NCI-H82 (cell line): ENCODE results near the gene PLCB1.
A peak's percentile ranks its signal among the peaks of the same experiment; 100 is the strongest.

Experiments used
- DNase-seq: peaks from one replicate; lab custom pipeline; 2025; lab: John Stamatoyannopoulos, UW

The PLCB1 gene

DNA sequence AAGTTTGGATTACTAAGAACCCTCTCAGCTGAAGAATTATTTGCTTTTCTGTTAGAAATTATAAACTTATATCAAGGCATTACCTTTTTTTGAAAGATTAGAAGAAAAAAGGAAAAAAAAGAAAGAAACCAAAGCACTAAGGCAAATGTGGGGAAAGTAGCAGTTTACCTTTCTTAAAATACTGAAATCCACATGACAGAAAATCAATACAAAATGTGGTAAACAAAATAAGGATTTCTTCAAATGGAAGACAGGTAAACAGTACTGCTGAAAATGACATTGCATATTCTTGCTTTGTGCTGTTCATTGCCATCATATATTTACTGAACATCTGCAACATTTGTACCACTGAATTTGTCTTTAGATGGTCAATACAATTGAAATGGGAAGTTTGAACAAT, 525.6 kb downstream of the PLCB1 start:
- DNase-seq = no peak

DNA sequence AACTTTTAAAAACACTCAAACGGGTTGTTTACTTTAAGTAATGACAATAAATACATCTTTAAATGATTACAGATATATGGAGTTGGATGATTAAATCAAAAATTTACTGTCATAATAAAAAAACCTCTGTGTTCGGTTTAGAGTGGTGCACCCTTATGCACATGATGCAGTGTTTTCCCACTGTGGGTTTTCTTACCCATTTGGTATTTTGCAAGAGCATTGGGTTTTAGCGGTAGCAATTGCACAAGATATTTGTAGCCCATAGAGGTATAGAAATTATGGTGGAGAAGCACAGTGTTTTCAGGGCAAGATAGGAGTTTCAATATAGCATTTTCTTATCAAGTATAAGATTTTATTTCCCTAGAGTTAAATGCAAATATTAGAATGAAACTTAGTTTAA, 526.0 kb downstream of the PLCB1 start:
- no peak for DNase-seq

DNA sequence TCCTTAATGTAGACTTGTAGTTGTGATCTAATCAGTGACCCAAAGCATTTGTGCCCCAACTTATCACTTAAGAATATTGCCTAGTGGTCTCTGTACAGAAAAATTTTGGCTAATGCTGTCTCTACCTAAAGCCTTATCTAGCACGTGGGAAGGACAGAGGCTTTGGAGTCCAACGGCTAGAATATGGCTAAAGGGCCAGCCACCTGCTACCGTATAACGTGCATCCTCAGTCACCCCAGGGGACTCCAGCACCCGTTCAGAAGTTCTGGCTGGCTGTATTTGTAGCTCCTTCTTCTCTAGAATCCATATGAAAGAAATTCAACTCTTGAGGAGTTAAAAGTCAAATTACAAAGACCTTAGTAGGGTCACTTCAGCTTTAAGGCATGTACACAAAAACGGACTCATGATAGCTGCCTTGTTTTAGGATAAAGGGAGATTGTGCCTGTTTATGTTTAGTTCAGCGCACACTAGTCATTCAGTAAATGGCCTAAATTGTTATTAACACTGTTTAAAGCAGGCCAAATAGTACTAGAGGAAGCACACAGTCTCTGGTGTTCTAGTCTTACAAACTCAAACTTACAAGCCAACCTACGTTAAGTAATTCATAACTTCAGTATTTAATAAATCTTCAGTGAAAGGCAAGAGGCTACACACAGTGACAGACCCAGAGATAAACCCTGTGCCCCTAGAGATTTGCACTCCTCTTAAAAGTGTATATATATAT, 529.3 kb downstream of the PLCB1 start:
- peak; percentile 44 for DNase-seq

DNA sequence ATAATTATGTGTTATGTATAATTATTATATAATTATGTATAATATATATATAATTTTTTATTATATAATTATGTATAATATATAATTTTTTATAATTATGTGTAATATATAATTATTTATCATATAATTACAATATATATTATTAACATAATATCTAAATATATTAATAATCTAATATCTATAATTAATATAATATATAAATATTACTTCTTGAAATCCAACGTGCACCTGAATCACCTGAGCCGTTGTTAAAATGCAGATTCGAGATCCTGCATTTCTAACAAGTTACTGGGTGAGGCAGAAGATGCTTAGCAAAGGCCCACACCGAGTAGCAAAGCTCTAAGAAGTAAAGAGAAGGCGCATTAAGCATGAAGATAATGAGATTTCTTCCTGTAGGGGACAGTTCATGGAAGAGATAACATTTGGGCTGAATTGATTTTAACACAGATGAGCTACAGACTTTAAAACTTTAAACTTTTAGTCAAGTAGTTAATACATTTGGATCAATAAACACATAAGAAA, 530.4 kb downstream of the PLCB1 start:
- DNase-seq = peak; percentile 86

DNA sequence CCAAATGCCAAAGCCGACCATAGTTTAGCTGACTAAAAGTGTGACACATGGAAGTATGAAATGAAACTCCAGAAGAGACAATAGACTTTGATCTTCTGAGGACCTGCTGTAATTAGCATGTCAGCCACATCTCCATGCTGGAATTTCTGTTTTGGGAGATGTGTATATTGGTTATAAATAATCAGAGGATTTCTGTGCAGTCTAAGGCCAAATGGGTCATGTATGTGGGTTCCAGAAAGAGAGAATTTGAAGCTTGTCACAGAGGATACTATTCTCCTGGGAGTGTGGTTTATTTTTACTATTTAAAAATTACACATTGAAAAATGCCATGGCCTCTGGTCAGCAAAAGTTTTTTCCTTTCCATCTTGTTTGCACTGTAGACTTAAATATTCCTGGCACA, 531.4 kb downstream of the PLCB1 start:
- no peak for DNase-seq

DNA sequence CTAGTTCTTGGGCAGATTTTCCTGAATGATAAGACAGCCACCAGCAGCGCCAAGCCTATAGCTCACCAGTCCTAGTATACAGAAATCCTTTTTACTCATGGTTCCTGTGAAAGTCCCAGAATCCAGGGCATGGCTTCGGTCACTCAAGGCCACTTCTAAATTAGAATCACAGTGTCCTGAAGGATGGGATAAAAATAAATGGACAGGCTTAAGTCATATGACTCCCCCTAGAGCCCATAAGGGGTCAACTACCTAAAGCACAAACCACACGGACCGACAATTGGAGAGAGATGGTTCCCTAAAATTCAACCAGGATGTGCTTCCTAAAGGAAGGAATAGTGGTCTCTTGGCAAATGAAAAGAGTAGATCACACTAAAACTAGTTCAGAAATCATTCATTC, 532.7 kb downstream of the PLCB1 start:
- DNase-seq = no peak

DNA sequence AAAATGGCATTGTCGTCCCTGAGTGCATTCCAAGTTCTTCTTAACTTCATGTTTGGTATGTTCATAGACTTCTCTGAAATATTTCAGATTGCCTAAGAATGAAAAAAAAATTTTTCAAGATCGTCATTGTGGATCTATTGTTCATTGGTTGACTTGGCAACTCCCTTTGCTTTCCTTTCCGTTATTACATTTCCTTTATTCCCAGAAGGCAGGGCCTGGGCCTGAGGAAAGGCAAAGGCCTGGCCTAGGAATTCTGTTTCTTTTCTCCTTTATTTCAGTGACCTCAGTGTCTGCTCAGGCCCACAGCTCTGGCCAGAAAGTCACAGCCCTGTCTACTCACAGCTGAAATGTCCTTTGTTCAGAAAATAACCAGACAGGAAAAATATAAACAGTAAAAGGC, 535.2 kb downstream of the PLCB1 start:
- DNase-seq = no peak

DNA sequence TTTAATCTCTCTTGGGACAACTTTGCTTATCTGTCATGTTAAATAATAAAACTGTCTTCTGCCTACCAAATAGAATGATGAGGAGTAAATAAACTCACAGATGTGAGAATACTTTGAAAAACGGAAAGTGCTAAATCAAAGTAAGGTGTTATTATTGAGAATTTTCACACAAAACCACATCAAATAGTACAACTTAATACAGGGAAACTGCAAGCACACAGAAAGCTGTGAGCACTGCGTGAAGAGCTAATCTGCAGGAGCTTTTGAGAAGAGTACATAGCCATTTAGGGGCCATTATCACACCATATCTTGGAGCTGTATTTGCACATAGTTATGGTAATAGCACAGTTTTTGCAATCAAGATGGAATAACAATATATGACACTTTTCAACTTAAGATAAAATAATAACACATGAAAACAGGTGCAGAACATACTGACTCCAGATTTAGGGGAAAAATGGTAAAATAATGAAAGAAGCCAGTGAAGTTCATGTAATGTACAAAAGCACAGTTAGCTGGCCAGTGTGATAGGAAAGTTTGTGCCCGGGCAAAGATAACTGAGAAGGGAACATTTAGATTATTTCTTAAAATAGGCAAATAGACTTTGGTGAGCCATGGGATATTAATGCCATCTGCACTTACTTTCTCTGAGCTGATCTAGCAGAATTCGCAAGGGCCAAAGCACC, 538.3 kb downstream of the PLCB1 start:
- peak; percentile 35 for DNase-seq

DNA sequence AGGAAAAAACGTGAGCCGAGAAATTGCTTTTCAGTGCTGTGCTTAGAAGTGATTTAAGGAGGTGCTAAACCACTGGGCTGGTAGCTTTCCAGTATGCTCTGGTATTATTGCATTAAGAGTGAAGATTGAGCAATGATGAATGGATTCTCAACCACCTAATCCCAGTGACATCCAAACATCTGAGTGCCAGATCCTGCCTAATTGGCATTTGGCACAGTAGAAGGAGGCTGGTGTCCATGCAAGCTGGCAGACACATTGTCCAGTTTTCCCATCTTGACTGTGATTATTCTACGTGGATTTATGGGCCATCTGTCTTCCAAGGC, 538.8 kb downstream of the PLCB1 start:
- peak; percentile 97 for DNase-seq

DNA sequence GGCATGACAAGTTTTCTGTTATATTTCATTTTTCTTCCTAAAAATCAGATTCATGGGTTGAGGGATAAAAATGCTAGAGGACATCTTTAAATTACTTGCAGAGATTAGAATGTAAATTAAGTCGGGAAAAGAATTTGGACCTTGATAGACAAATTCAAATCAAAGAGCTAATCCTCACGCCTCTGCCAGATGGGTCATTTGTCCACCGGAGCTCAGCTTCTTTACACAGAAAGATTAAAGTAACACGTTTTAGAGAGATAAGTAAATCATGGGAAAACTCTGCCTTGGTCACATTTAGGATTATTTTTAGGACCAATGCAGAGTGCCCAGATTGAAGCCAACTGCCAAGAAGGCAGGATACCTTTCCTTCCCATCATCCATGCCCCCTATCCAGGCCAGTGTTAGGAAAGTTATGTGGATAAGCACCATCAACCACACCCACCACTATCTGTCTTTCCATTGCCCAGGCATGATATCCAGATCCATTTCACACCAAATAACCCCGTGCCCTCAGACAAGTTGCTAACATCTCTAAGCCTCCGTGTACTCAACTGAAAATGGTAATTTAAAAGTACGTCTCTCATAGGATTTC, 539.4 kb downstream of the PLCB1 start:
- peak; percentile 82 for DNase-seq

DNA sequence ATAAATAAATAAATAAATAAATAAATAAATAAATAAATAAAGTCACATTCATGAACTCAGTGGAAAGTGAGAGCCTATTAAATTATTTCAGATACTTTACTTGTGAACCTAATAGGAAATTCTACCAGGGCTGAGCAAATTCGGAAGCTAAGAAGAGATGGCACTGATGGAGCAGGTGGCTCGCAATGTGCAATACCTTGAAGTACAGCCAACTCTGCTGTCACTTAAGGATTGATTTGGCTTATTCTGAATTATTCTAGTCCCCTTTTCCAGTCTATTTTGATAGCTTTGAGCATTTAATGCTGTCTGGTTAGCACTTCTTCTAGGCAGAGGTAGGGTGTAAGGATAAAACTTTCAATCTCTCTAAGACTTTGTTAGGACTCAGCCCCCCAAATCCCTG, 541.0 kb downstream of the PLCB1 start:
- no peak for DNase-seq

DNA sequence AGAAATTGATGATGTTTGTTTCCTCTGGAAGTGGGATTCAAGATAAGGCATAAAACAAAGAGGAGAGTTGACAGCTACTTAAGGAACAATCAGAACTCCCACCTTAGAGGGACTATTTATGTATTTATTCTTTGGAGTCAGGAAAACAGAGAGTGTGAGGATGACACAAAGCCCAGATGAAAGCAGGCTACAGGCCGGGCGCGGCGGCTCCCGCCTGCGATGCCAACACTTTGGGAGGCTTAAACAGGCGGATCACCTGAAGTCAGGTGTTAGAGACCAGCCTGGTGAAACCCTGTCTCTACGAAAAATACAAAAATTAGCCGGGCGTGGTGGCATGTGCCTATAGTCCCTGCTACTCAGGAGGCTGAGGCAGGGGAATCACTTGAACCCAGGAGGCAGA, 543.8 kb downstream of the PLCB1 start:
- DNase-seq = no peak

DNA sequence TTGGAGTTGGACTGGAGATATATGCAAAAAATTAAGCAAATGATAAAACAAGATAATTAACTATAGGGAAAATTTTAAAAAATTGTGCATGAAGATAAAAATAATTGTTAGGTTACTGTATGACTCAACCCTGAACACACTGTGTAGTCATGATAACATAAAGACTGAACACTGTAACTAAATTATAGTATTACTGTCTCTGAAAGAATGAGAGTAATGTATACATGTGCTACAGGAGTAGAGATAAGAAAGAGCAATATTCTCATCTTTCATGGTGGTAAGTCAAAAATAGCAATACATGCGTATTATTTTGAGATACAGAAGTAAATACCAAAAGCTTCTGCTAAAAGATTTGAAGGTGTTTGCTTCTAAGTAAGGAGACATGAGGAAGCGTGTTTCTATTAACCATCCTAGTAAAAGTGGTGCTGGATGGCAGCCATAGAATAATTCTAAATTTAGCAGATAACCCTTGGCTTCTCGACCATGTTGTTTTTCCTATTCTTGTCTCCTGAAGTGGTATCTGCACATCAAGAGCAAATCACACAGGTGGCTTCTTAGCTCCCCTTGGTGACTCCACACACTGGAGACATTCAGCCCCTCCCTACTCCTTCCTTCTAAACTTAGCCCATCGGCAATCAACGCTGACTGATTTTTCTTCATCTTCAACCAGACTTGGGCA, 546.2 kb downstream of the PLCB1 start:
- no peak for DNase-seq

DNA sequence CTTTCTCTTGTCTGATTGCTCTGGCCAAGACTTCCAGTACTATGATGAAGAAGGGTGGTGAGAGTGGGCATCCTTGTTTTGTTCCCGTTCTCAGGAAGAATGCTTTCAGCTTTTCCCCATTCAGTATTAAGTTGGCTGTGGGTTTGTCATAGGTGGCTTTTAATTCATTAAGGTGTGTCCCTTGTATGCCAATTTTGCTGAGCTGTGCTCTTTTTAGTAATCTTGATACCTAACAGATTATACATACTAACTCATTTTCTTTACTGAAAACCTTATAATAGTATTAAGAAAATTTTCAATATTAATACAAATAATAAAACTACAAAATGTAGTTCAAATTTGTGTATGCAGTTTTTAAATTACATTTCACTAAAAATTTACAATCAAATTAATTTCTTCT, 557.3 kb downstream of the PLCB1 start:
- DNase-seq = no peak

DNA sequence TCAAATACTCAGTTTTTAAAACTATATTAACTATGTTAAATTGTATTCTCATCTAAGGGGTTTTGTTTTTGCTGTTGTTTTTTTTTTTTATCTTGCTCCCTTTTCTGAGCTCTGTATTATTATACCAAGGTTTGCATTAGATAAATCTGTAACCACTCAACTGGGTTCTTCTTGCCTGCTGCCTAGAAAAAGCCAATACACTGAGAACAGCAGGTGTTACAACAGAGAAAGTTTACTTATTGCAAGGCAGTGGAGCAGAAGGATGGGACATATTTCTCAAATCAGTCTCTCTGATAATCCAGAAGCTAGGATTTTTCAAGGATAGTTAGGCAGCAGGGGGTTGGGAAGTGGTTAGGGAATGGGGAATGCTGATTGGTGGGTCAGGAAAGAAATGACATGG, 558.0 kb downstream of the PLCB1 start:
- no peak for DNase-seq

DNA sequence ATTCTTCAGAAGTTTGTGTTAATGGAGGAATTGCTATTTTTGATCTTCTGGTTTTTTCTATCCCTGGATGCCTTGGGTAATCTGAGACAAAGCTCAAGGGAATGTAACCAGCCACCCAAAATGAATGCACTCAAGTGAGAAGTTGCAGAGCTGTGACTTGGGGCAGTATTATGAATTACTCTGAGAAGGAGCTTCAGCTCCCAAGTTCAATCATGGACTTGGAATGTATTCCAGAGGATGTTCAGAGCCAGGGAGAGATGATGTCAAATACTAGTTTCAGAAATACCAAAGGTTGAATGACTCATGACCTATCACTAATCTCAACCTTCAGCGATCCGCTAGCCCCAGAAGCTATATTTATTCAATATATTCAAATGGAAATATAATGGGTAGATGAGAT, 561.6 kb downstream of the PLCB1 start:
- DNase-seq = no peak

DNA sequence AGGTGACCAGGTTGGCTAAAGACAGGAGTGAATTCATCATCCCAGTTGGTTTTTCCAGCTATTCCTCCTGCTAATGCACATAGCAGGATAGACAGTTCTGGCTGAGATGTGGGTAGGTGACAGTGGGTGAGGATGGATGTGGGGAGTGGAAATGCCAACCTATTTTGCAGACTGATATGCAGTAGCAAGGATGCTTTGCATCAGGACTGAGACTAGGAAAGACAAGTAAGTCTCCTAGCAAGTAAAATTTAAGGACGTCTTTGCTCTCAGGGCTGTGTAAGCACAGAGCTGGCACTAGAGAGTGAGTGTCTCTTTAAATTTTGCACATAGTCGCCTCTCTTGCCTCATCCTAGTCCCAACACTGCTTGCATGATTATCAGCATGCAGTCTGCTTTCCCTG, 568.7 kb downstream of the PLCB1 start:
- no peak for DNase-seq

DNA sequence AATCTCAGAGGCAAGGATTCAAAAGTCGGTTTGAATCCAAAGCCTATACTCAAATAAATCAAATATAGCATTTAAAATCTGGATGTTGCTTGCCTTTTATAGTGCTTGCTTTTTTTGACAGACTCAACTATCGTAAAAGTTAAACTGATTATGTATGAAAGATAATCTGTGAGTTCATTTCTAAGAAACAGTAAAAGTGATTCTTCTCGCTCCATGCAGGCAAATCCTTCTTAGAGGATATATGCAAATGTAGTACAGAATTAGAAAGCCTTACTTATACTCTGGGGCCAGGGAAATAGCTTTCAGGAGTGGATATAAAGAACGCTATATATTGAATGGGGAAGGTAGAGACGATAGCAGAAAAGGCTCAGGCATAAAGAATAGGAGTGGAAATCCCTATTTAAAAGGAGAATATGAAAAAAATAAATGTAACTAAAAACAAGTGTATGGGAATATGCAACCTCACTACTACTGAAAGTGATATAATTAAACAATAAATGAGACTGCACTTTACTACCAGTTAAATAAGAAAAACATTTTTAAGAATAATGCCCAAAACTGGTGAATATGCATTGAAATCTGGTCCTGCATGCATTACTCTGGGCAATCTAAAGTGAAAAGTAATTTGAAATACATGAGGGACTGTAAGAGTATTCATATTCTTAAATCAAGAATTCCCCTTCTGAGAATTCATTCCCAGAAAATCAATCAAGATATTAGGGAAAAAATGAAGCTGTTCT, 575.1 kb downstream of the PLCB1 start:
- DNase-seq = no peak

DNA sequence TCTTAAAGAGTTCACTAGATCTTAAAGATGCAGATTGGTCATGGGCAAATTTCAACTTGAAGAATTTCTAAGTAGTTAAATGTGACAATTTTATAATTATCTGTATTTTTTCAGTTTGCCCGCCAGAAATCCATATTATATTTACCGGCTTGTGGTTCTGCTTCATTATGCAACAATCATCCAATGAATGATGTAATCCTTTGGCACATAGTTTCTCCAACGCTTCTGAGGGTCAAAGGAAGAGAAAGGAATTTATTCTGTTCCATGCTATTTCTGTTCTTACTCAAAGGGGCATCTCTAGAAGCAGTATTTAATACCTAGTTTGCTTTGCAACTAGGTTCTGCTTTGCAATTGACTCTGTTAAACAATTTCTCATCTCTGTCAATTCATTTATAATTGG, 577.6 kb downstream of the PLCB1 start:
- DNase-seq = no peak

DNA sequence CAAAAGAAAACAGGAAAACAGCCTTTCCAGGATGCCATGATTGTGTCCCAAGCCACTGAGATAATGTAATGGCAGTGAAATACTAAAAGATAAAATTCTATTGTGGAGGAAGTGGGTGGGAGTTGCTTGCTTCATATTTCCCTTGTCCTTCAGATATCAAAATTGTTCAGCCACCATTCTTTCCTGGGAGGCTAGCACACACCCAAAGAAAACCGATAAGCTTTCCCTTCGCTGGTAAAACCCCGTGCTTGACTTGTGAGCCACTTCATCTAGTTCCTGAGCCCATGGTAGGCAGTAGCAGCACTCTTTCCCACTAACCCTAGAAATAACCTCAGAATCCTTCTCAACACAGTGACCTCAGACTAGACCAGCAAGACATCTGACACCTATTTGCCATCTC, 579.4 kb downstream of the PLCB1 start:
- DNase-seq = no peak

DNA sequence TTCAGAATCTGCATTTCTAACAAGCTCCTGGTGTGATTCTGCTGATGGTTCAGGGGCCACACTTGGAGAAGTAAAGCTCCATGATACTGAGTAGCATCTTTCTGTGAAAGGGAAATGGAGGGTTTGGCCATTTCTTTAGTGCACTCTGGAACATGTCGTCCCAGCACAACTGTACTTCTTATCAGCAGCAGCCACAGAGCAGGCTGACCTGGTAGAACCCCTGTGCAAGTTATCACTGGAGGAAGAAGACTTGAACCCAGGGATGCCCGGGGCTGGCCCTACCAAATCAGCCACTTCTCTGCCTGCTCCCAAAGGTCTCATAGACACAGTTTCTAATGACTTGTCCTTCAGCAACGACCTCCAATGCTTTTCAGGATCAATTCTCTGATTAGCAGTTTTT, 582.1 kb downstream of the PLCB1 start:
- no peak for DNase-seq

DNA sequence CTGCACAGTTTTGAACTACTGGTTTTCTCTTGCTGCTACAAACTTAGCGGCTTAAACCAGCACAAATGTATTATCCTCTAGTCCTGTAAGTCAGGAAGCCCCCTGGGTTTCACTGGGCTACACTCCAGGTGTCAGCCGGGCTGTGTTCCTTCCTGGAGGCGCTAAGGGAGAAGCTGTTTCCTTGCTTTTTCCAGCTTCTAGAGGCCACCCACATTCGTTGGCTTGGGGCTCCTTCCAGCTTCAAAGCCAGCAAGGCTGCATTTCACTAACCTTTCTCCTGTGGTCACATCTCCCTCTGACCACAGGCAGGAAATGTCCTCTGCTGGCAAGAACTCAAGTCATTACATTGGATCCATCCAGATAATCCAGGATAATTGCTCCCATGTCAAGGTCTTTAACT, 586.2 kb downstream of the PLCB1 start:
- DNase-seq = peak; percentile 63
